H9 (cell line): ENCODE data around the gene FAM228A. TPM values are rescaled to one million over a fixed set of nuclear protein-coding genes. Genes with fewer than 3 reads are reported as not detected.
A peak's percentile ranks its signal among the peaks of the same experiment; 100 is the strongest.

ENCODE experiments used
- DNase-seq: peaks from one replicate; pipeline ENCODE4 v3.0.0-alpha.2; 2017
- H2AFZ ChIP-seq: one replicate; pipeline ENCODE4 v1.6.1; 2013; ENCODE audit warnings: mild to moderate bottlenecking, low read length, control low read depth, moderate library complexity
- H2AK5ac ChIP-seq: 2 replicates; pipeline ENCODE4 v1.6.1; 2013; ENCODE audit warnings: low read length, control low read depth, mixed read lengths; ENCODE audit not compliant: insufficient read length
- H2BK120ac ChIP-seq: one replicate; pipeline ENCODE4 v1.6.1; 2013; ENCODE audit warnings: low read depth, mild to moderate bottlenecking, low read length, control low read depth, inconsistent platforms; ENCODE audit not compliant: poor library complexity, severe bottlenecking
- H2BK12ac ChIP-seq: 2 replicates; pipeline ENCODE4 v1.6.1; 2013; ENCODE audit warnings: low read length, control low read depth, mixed read lengths, low read depth; ENCODE audit not compliant: insufficient read length
- H2BK15ac ChIP-seq: 2 replicates; pipeline ENCODE4 v1.6.1; 2013; ENCODE audit warnings: low read depth, low read length, control low read depth
- H2BK20ac ChIP-seq: one replicate; pipeline ENCODE4 v1.6.1; 2013; ENCODE audit warnings: low read depth, mild to moderate bottlenecking, low read length, control low read depth, inconsistent platforms; ENCODE audit not compliant: poor library complexity, severe bottlenecking
- H2BK5ac ChIP-seq: 2 replicates; pipeline ENCODE4 v1.6.1; 2013; ENCODE audit warnings: low read length, control low read depth, mixed read lengths; ENCODE audit not compliant: insufficient read length
- H3K14ac ChIP-seq: 2 replicates; pipeline ENCODE4 v1.6.1; 2013; ENCODE audit warnings: low read length, control low read depth; ENCODE audit not compliant: insufficient read depth
- H3K18ac ChIP-seq: 2 replicates; pipeline ENCODE4 v1.6.1; 2013; ENCODE audit warnings: low read depth, mild to moderate bottlenecking, mixed read lengths, low read length, control low read depth; ENCODE audit not compliant: insufficient read length
- H3K23ac ChIP-seq: 2 replicates; pipeline ENCODE4 v1.6.1; 2013; ENCODE audit warnings: low read length, control low read depth, mixed read lengths, low read depth; ENCODE audit not compliant: insufficient read length
- H3K23me2 ChIP-seq: 2 replicates; pipeline ENCODE4 v1.6.1; 2013; ENCODE audit warnings: low read depth, mild to moderate bottlenecking, mixed read lengths, low read length, control low read depth; ENCODE audit not compliant: insufficient read length, poor library complexity, severe bottlenecking
- H3K27ac ChIP-seq: 2 replicates; pipeline ENCODE4 v1.5.1; 2013; ENCODE audit warnings: low read length, control low read depth, mixed read lengths, low read depth; ENCODE audit not compliant: insufficient read length
- H3K27me3 ChIP-seq: 2 replicates; pipeline ENCODE4 v1.6.1; 2013; ENCODE audit warnings: low read length, control low read depth, inconsistent platforms; ENCODE audit not compliant: insufficient read depth
- H3K4ac ChIP-seq: 2 replicates; pipeline ENCODE4 v1.6.1; 2013; ENCODE audit warnings: low read depth, mild to moderate bottlenecking, control low read depth, inconsistent platforms, low read length, moderate library complexity
- H3K4me1 ChIP-seq: 2 replicates; pipeline ENCODE4 v1.6.1; 2013; ENCODE audit warnings: low read length, control low read depth, inconsistent platforms; ENCODE audit not compliant: insufficient read depth
- H3K4me2 ChIP-seq: 2 replicates; pipeline ENCODE4 v1.6.1; 2013; ENCODE audit warnings: low read length, control low read depth, mixed read lengths; ENCODE audit not compliant: insufficient read length, insufficient read depth
- H3K56ac ChIP-seq: 2 replicates; pipeline ENCODE4 v1.6.1; 2013; ENCODE audit warnings: low read depth, mild to moderate bottlenecking, mixed read lengths, low read length, control low read depth; ENCODE audit not compliant: insufficient read length
- H3K79me1 ChIP-seq: 2 replicates; pipeline ENCODE4 v1.6.1; 2013; ENCODE audit warnings: low read depth, mild to moderate bottlenecking, moderate library complexity, low read length, control low read depth, inconsistent platforms; ENCODE audit not compliant: insufficient read depth, poor library complexity, severe bottlenecking
- H3K79me2 ChIP-seq: 2 replicates; pipeline ENCODE4 v1.6.1; 2013; ENCODE audit warnings: low read length, control low read depth, inconsistent platforms; ENCODE audit not compliant: insufficient read depth
- H3K9ac ChIP-seq: 2 replicates; pipeline ENCODE4 v1.6.1; 2013; ENCODE audit warnings: low read length, control low read depth, mixed read lengths; ENCODE audit not compliant: insufficient read length; ENCODE audit errors: extremely low read depth
- H3K9me3 ChIP-seq: one replicate; pipeline ENCODE4 v1.6.1; 2013; ENCODE audit warnings: low read depth, low read length, inconsistent platforms; ENCODE audit not compliant: control insufficient read depth
- H3T11ph ChIP-seq: one replicate; pipeline ENCODE4 v1.6.1; 2013; ENCODE audit warnings: mild to moderate bottlenecking, low read length, control low read depth, inconsistent platforms
- H4K20me1 ChIP-seq: one replicate; pipeline ENCODE4 v1.6.1; 2013; ENCODE audit not compliant: control insufficient read depth, insufficient read length, insufficient read depth
- H4K5ac ChIP-seq: 2 replicates; pipeline ENCODE4 v1.6.1; 2013; ENCODE audit warnings: low read depth, mild to moderate bottlenecking, mixed read lengths, low read length, control low read depth; ENCODE audit not compliant: insufficient read length
- H4K8ac ChIP-seq: replicated peaks from 2 replicates; pipeline ENCODE4 v1.6.1; 2013; ENCODE audit warnings: low read length, control low read depth, mixed read lengths, low read depth; ENCODE audit not compliant: insufficient read length
- H4K91ac ChIP-seq: 2 replicates; pipeline ENCODE4 v1.6.1; 2013; ENCODE audit warnings: low read depth, mild to moderate bottlenecking, moderate library complexity, mixed read lengths, low read length, control low read depth; ENCODE audit not compliant: insufficient read length
- H3K27ac Mint-ChIP-seq, 3 experiments: 2 replicates in 2 of 3; 3 replicates in 1 of 3; pipeline ENCODE4 v1.8.0; 2020 to 2021; ENCODE audit warnings: mixed read lengths in 3 of 3, mild to moderate bottlenecking in 1 of 3, moderate library complexity in 1 of 3
- H3K27me3 Mint-ChIP-seq: 2 replicates; pipeline ENCODE4 v1.8.0; 2021; ENCODE audit warnings: low read depth, mild to moderate bottlenecking, moderate library complexity, mixed read lengths
- H3K36me3 Mint-ChIP-seq, 3 experiments: 2 replicates in 2 of 3; 3 replicates in 1 of 3; pipeline ENCODE4 v1.8.0; 2020 to 2021; ENCODE audit warnings: low read depth in 3 of 3, mixed read lengths in 3 of 3; ENCODE audit not compliant: insufficient read depth in 1 of 3
- H3K4me1 Mint-ChIP-seq, 2 experiments: 2 replicates each; pipeline ENCODE4 v1.8.0; 2020; ENCODE audit warnings: mixed read lengths in 2 of 2
- H3K4me3 Mint-ChIP-seq, 2 experiments: 2 replicates in 1 of 2; 3 replicates in 1 of 2; pipeline ENCODE4 v1.8.0; 2020 to 2021; ENCODE audit warnings: mild to moderate bottlenecking in 2 of 2, mixed read lengths in 2 of 2, moderate library complexity in 1 of 2
- H3K9me3 Mint-ChIP-seq, 2 experiments: 2 replicates in 1 of 2; 3 replicates in 1 of 2; pipeline ENCODE4 v1.8.0; 2020; ENCODE audit warnings: mild to moderate bottlenecking in 2 of 2, mixed read lengths in 2 of 2, moderate library complexity in 1 of 2
- CTCF ChIP-seq: fragments of 200-600 bp; sonication (generic); conservative IDR thresholded peaks from 3 replicates; pipeline ENCODE4 v1.8.0; 2021; ENCODE audit warnings: antibody characterized with exemption, mild to moderate bottlenecking
- WGBS: extraction: QIAGEN DNeasy Blood & Tissue Kit; methylation state at CpG from one replicate; pipeline ENCODE4 v1.1.7; 2013; ENCODE audit warnings: missing lambda C conversion rate, low lambda C conversion rate, mixed read lengths; ENCODE audit not compliant: insufficient read length; ENCODE audit errors: extremely low coverage; 5-methylcytosine and 5-hydroxymethylcytosine counted together
- total RNA-seq: library from RNA; stranded (reverse); gene quantifications from 2 replicates; pipeline ENCODE4 v1.2.1, GENCODE V29; 2021

Gene FAM228A
- total RNA-seq, 1 experiment from 2014 or later = not detected

GRCh38 chr2:24210723-24211122, 35.9 kb downstream of the FAM228A start:
- Histone ChIP-seq H3K56ac (no peak overlapping the region), H2BK12ac (no peak overlapping the region), H4K20me1 (no peaks in the 10 kb centered on the region), H3K14ac (no peak overlapping the region; the same call in 1 of the 2 replicates), H3K27ac (no peak overlapping the region), H3K23me2 (no peaks in the 10 kb centered on the region), H2BK15ac (no peak overlapping the region), H2BK5ac (no peak overlapping the region), H3K27me3 (no peaks in the 10 kb centered on the region), H3K4me2 (no peak overlapping the region), H2BK20ac (no peak overlapping the region), H3K79me2 (no peaks in the 10 kb centered on the region), H4K91ac (no peak overlapping the region), H2AK5ac (no peak overlapping the region), H4K8ac (no peak overlapping the region), H3K79me1 (no peaks in the 10 kb centered on the region), H3K18ac (no peak overlapping the region), H3K4ac (no peak overlapping the region), H3T11ph (no peak overlapping the region), H4K5ac (no peak overlapping the region), H3K23ac (no peak overlapping the region), H2AFZ (no peak overlapping the region), H2BK120ac (no peak overlapping the region), H3K9ac (no peak overlapping the region), H3K4me1 (no peaks in the 10 kb centered on the region), H3K9me3 (no peaks in the 10 kb centered on the region)
- Mint-ChIP-seq H3K27ac (peak overlapping the region in 1 of 3 experiments; percentile 92; a peak in 1 of 7 replicates), H3K4me3 (no peak overlapping the region; a peak in 1 of 5 replicates), H3K4me1 (peaks cover 2 to 8% of the 10 kb centered on the region in 2 experiments; a peak in 2 of 4 replicates), H3K27me3 (no peaks in the 10 kb centered on the region; the same call in 1 of the 2 replicates), H3K36me3 (peaks cover 0 to 3% (median 0%) of the 10 kb centered on the region in 3 experiments; a peak in 3 of 7 replicates), H3K9me3 (no peaks in the 10 kb centered on the region; a peak in 1 of 5 replicates)
- TF ChIP-seq CTCF = no peak
- no peak for DNase-seq
- no CpG with 5 or more reads among the region's 21 CpGs for WGBS
